ENCODE measurements around the gene AGPAT1. TPM values are rescaled to one million over a fixed set of nuclear protein-coding genes. Genes with fewer than 3 reads are reported as not detected.

AGPAT1 gene
- polyA plus RNA-seq, 1 donor (not counting 4 experiments of a cell fraction or from before 2014, with no cell fraction given) = 46.4 TPM

DNA sequence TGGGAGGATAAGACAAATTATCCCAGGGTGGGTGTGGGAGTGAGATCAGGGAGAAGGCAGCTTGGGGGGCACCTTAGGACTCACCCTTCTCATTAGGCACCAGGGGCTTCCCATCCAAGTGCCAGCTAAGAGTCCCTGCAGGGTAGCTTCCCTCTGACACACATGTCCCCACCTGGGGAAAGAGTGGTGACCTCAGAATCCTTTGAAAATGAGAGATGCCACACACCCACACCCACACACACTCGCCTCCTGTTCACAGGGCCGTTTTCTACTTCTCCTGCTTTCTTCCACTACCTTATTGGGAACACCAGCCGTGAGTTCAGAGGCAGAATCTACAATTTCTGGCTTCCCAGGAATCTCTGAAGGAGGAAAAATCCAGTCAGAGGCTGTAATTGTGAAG is 7.1 kb upstream of the AGPAT1 start:
- H3K27me3 ChIP-seq (ENCODE audit: control insufficient read depth, extremely low read depth, insufficient read depth, low read length) = no peaks in the 10 kb centered on the region

DNA sequence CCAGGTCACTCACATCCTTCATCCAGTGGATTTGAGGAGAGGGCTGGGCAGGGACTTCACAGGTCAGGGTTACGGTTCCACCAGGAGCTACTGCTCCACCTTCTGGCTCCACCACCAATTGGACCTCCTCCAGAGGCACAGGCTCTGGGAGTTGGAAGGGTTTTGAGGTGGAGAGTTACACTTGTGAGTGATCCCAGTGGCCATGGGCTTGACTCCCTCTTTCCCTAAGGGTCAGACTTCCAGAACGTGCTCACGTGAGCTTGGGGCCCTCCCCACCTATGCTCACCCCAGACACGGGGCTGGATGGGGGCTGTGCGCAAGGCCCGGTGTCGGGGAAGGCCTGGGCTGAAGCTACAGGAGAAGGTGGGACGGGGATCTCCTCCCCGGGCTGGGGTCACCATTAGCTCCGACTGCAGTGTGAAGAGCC is 6.7 kb upstream of the AGPAT1 start:
- no peak for FAIRE-seq
- H3K4me2 ChIP-seq (ENCODE audit: control insufficient read depth, extremely low read depth, insufficient read depth, low read depth, low read length) = no peak overlapping the region
- no peak for DNase-seq (ENCODE audit: low read depth, low spot score)
- peaks cover 18 to 19% of the 10 kb centered on the region in 2 experiments for H3K36me3 ChIP-seq (ENCODE audit: control insufficient read depth in 2 of 2, extremely low read depth in 1 of 2, insufficient read depth in 2 of 2, low read length in 2 of 2)
- no peak overlapping the region for H3K4me3 ChIP-seq (ENCODE audit: control insufficient read depth in 2 of 3, extremely low read depth in 1 of 3, insufficient read depth in 2 of 3, low read depth in 1 of 3, low read length in 3 of 3)
- H4K20me1 ChIP-seq (ENCODE audit: control insufficient read depth, extremely low read depth, insufficient read depth, low read length) = no peaks in the 10 kb centered on the region
- no peaks in the 10 kb centered on the region for H3K27me3 ChIP-seq (ENCODE audit: control insufficient read depth, extremely low read depth, insufficient read depth, low read length)
- H2AFZ ChIP-seq (ENCODE audit: control insufficient read depth, low read length) = no peak overlapping the region
- dilution Hi-C loops (cut with MboI; ENCODE audit: extremely low pct_ligation_motif_present, low sequenced_read_pairs) = no loop called here
- no peak overlapping the region for H3K27ac ChIP-seq (ENCODE audit: control insufficient read depth, insufficient read depth, low read length)
- H3K4me1 ChIP-seq (ENCODE audit: control insufficient read depth, extremely low read depth, insufficient read depth, low read length) = peaks cover 6% of the 10 kb centered on the region
- peaks cover 7% of the 10 kb centered on the region for H3K79me2 ChIP-seq (ENCODE audit: control insufficient read depth, insufficient read depth, low read length)
- no peaks in the 10 kb centered on the region for H3K9me3 ChIP-seq (ENCODE audit: control insufficient read depth, low read depth, low read length)
- no peak overlapping the region for H3K9ac ChIP-seq (ENCODE audit: control insufficient read depth, extremely low read depth, insufficient read depth, low read length)
- TF ChIP-seq, protein P1, sequence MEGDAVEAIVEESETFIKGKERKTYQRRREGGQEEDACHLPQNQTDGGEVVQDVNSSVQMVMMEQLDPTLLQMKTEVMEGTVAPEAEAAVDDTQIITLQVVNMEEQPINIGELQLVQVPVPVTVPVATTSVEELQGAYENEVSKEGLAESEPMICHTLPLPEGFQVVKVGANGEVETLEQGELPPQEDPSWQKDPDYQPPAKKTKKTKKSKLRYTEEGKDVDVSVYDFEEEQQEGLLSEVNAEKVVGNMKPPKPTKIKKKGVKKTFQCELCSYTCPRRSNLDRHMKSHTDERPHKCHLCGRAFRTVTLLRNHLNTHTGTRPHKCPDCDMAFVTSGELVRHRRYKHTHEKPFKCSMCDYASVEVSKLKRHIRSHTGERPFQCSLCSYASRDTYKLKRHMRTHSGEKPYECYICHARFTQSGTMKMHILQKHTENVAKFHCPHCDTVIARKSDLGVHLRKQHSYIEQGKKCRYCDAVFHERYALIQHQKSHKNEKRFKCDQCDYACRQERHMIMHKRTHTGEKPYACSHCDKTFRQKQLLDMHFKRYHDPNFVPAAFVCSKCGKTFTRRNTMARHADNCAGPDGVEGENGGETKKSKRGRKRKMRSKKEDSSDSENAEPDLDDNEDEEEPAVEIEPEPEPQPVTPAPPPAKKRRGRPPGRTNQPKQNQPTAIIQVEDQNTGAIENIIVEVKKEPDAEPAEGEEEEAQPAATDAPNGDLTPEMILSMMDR (optimal IDR thresholded peaks at IDR 0.05 in 1 of 3, IDR thresholded peaks at IDR 0.05 in 1 of 3, conservative IDR thresholded peaks at IDR 0.05 in 1 of 3; ENCODE audit: extremely low read depth in 1 of 3, insufficient read depth in 2 of 3, low read length in 3 of 3) = no peak
- no peak for TF ChIP-seq EZH2 (IDR thresholded peaks at IDR 0.05; ENCODE audit: low read length)
- H3K9me1 ChIP-seq (ENCODE audit: control insufficient read depth, extremely low read depth, insufficient read depth, low read length) = no peaks in the 10 kb centered on the region

More for the DNA sequence above, 7.1 kb upstream of the AGPAT1 start:
- TF ChIP-seq, protein P1 (optimal IDR thresholded peaks at IDR 0.05 in 1 of 3, IDR thresholded peaks at IDR 0.05 in 1 of 3, conservative IDR thresholded peaks at IDR 0.05 in 1 of 3; ENCODE audit: extremely low read depth in 1 of 3, insufficient read depth in 2 of 3, low read length in 3 of 3) = no peak
- no peak for TF ChIP-seq EZH2 (IDR thresholded peaks at IDR 0.05; ENCODE audit: low read length)
- Histone ChIP-seq H3K9ac (ENCODE audit: control insufficient read depth, extremely low read depth, insufficient read depth, low read length) (no peak overlapping the region), H3K79me2 (ENCODE audit: control insufficient read depth, insufficient read depth, low read length) (peaks cover 9% of the 10 kb centered on the region), H3K4me2 (ENCODE audit: control insufficient read depth, extremely low read depth, insufficient read depth, low read depth, low read length) (no peak overlapping the region), H3K36me3 (ENCODE audit: control insufficient read depth in 2 of 2, extremely low read depth in 1 of 2, insufficient read depth in 2 of 2, low read length in 2 of 2) (peaks cover 18 to 20% of the 10 kb centered on the region in 2 experiments), H3K27ac (ENCODE audit: control insufficient read depth, insufficient read depth, low read length) (no peak overlapping the region), H3K4me1 (ENCODE audit: control insufficient read depth, extremely low read depth, insufficient read depth, low read length) (peaks cover 6% of the 10 kb centered on the region), H3K9me1 (ENCODE audit: control insufficient read depth, extremely low read depth, insufficient read depth, low read length) (no peaks in the 10 kb centered on the region), H3K9me3 (ENCODE audit: control insufficient read depth, low read depth, low read length) (no peaks in the 10 kb centered on the region), H3K4me3 (ENCODE audit: control insufficient read depth in 2 of 3, extremely low read depth in 1 of 3, insufficient read depth in 2 of 3, low read depth in 1 of 3, low read length in 3 of 3) (no peak overlapping the region), H4K20me1 (ENCODE audit: control insufficient read depth, extremely low read depth, insufficient read depth, low read length) (no peaks in the 10 kb centered on the region), H2AFZ (ENCODE audit: control insufficient read depth, low read length) (no peak overlapping the region)
- dilution Hi-C loops (cut with MboI; ENCODE audit: extremely low pct_ligation_motif_present, low sequenced_read_pairs) = no loop called here
- FAIRE-seq (no peak), DNase-seq (ENCODE audit: low read depth, low spot score) (no peak)

Measured in keratinocyte (primary cell).